Measurements from ENCODE around the gene OSER1. TPM values are rescaled to one million over a fixed set of nuclear protein-coding genes. Genes with fewer than 3 reads are reported as not detected.

Gene OSER1
- total RNA-seq, 1 experiment from 2014 or later: 35.7 TPM

DNA sequence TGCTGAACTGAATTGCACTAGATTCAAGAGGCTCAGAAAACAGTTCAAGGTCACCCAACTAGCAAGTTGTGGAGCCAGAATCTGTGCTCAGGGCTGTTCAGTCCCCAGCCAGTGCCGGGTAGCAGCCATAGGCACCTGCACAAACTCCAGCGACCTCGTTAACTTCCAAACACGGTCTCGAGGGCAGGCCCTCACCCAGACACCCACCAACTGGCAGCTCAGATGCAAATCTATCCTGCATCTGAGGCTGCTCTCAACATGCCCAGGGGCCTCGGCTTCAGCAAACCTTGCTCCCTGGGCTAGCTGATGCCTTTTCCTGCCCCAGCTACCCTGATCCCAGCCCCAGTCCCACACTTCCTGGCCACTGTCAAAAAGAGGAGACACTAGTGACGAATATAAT lies 27.3 kb downstream of the OSER1 start:
- Histone ChIP-seq H3K23ac (ENCODE audit: insufficient read length, low read depth, low read length) (no peak overlapping the region), H4K5ac (ENCODE audit: insufficient read length, low read depth, low read length) (no peak overlapping the region), H3K4me2 (ENCODE audit: insufficient read depth, insufficient read length, low read length) (no peak overlapping the region), H3K79me2 (ENCODE audit: insufficient read depth, low read length) (no peaks in the 10 kb centered on the region), H2BK5ac (ENCODE audit: insufficient read length, low read length) (no peak overlapping the region), H2AK5ac (ENCODE audit: insufficient read length, low read length) (no peak overlapping the region), H2BK120ac (ENCODE audit: low read depth, low read length, poor library complexity, severe bottlenecking) (no peak overlapping the region), H2BK20ac (ENCODE audit: low read depth, low read length, poor library complexity, severe bottlenecking) (no peak overlapping the region), H3K56ac (ENCODE audit: insufficient read length, low read depth, low read length) (no peak overlapping the region), H2AFZ (ENCODE audit: low read length) (no peak overlapping the region), H3K9me3 (ENCODE audit: control insufficient read depth, low read depth, low read length) (no peaks in the 10 kb centered on the region), H3K4ac (ENCODE audit: low read depth, low read length) (no peak overlapping the region), H4K20me1 (ENCODE audit: control insufficient read depth, insufficient read depth, insufficient read length) (no peaks in the 10 kb centered on the region), H3K4me1 (ENCODE audit: insufficient read depth, low read length) (peaks cover 5% of the 10 kb centered on the region; the same call in 1 of the 2 replicates), H3K23me2 (ENCODE audit: insufficient read length, low read depth, low read length, poor library complexity, severe bottlenecking) (peaks cover 8% of the 10 kb centered on the region), H3K27me3 (ENCODE audit: insufficient read depth, low read length) (no peaks in the 10 kb centered on the region), H2BK15ac (ENCODE audit: low read depth, low read length) (no peak overlapping the region), H4K91ac (ENCODE audit: insufficient read length, low read depth, low read length) (no peak overlapping the region), H3T11ph (ENCODE audit: low read length) (no peak overlapping the region), H4K8ac (replicated peaks; ENCODE audit: insufficient read length, low read depth, low read length) (no peak overlapping the region), H3K79me1 (ENCODE audit: insufficient read depth, low read depth, low read length, poor library complexity, severe bottlenecking) (no peaks in the 10 kb centered on the region), H3K14ac (ENCODE audit: insufficient read depth, low read length) (no peak overlapping the region), H3K9ac (ENCODE audit: extremely low read depth, insufficient read length, low read length) (no peak overlapping the region), H2BK12ac (ENCODE audit: insufficient read length, low read depth, low read length) (no peak overlapping the region), H3K18ac (ENCODE audit: insufficient read length, low read depth, low read length) (no peak overlapping the region), H3K27ac (ENCODE audit: insufficient read length, low read depth, low read length) (no peak overlapping the region)
- H3K4me1 Mint-ChIP-seq: peaks cover 21 to 29% of the 10 kb centered on the region in 2 experiments
- no CpG with 5 or more reads among the region's 7 CpGs for WGBS (ENCODE audit: extremely low coverage, insufficient read length, low lambda C conversion rate)
- H3K9me3 Mint-ChIP-seq: no peaks in the 10 kb centered on the region
- no peak overlapping the region for H3K4me3 Mint-ChIP-seq
- DNase-seq: no peak
- H3K27me3 Mint-ChIP-seq (ENCODE audit: low read depth): peaks cover 12% of the 10 kb centered on the region
- TF ChIP-seq, protein P1, sequence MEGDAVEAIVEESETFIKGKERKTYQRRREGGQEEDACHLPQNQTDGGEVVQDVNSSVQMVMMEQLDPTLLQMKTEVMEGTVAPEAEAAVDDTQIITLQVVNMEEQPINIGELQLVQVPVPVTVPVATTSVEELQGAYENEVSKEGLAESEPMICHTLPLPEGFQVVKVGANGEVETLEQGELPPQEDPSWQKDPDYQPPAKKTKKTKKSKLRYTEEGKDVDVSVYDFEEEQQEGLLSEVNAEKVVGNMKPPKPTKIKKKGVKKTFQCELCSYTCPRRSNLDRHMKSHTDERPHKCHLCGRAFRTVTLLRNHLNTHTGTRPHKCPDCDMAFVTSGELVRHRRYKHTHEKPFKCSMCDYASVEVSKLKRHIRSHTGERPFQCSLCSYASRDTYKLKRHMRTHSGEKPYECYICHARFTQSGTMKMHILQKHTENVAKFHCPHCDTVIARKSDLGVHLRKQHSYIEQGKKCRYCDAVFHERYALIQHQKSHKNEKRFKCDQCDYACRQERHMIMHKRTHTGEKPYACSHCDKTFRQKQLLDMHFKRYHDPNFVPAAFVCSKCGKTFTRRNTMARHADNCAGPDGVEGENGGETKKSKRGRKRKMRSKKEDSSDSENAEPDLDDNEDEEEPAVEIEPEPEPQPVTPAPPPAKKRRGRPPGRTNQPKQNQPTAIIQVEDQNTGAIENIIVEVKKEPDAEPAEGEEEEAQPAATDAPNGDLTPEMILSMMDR (conservative IDR thresholded peaks at IDR 0.05): no peak
- no peaks in the 10 kb centered on the region for H3K36me3 Mint-ChIP-seq (ENCODE audit: insufficient read depth in 1 of 3, low read depth in 3 of 3)
- H3K27ac Mint-ChIP-seq: no peak overlapping the region
